WTC11 (cell line): ENCODE results near the gene MRPL10. TPM values are rescaled to one million over a fixed set of nuclear protein-coding genes. Genes with fewer than 3 reads are reported as not detected.

ENCODE experiments used
- ATAC-seq: fragments of 200-7000 bp; cut with Tn5 transposase; 2 replicates; pipeline ENCODE4 v1.10.0; 2021; ENCODE audit warnings: mild to moderate bottlenecking, moderate library complexity
- CTCF ChIA-PET: fragments of 300-600 bp; sonication (Branson Sonifier 250); formaldehyde crosslinking; loops from one replicate; lab custom pipeline; 2021; ENCODE audit warnings: antibody characterized with exemption; lab: Charles Lee
- POLR2A ChIA-PET: fragments of 350-600 bp; sonication (Branson Sonifier 250); formaldehyde crosslinking; loops from one replicate; lab custom pipeline; 2021; ENCODE audit warnings: antibody characterized with exemption; lab: Charles Lee
- DNase-seq: peaks from one replicate; pipeline ENCODE4 v3.0.0; 2021; ENCODE audit warnings: low spot score
- H3K27ac Mint-ChIP-seq: 2 replicates; pipeline ENCODE4 v1.8.0; 2021; ENCODE audit warnings: mixed read lengths
- H3K27me3 Mint-ChIP-seq: 2 replicates; pipeline ENCODE4 v1.8.0; 2021; ENCODE audit warnings: low read depth, mild to moderate bottlenecking, moderate library complexity, mixed read lengths
- H3K36me3 Mint-ChIP-seq: 2 replicates; pipeline ENCODE4 v1.8.0; 2021; ENCODE audit warnings: mixed read lengths
- H3K4me1 Mint-ChIP-seq: 2 replicates; pipeline ENCODE4 v1.8.0; 2022; ENCODE audit warnings: mixed read lengths
- H3K4me3 Mint-ChIP-seq: 2 replicates; pipeline ENCODE4 v1.8.0; 2021; ENCODE audit warnings: mild to moderate bottlenecking, moderate library complexity, mixed read lengths
- H3K9me3 Mint-ChIP-seq: 2 replicates; pipeline ENCODE4 v1.8.0; 2021; ENCODE audit warnings: mixed read lengths
- ARID4B ChIP-seq: sonication (generic); formaldehyde crosslinking; IDR thresholded peaks from 2 replicates; pipeline ENCODE4 v1.8.0; 2023; ENCODE audit warnings: missing genetic modification reagents, mild to moderate bottlenecking, borderline replicate concordance
- ATF6 ChIP-seq: sonication (generic); formaldehyde crosslinking; IDR thresholded peaks from 2 replicates; pipeline ENCODE4 v1.8.1; 2023; ENCODE audit warnings: mild to moderate bottlenecking, missing genetic modification reagents
- CBFB ChIP-seq: sonication (generic); formaldehyde crosslinking; IDR thresholded peaks from 2 replicates; pipeline ENCODE4 v1.8.1; 2022; ENCODE audit warnings: mild to moderate bottlenecking, low read depth, missing genetic modification reagents
- ERG ChIP-seq: fragments of 250-450 bp; sonication (Bioruptor Pico); IDR thresholded peaks from 2 replicates; pipeline ENCODE4 v1.8.0; 2021; ENCODE audit warnings: mild to moderate bottlenecking
- ESRRA ChIP-seq: sonication (generic); formaldehyde crosslinking; IDR thresholded peaks from 2 replicates; pipeline ENCODE4 v1.8.1; 2022; ENCODE audit warnings: mild to moderate bottlenecking, missing genetic modification reagents, borderline replicate concordance
- MYBL2 ChIP-seq: sonication (generic); formaldehyde crosslinking; IDR thresholded peaks from 2 replicates; pipeline ENCODE4 v1.8.1; 2023; ENCODE audit warnings: mild to moderate bottlenecking, moderate library complexity, missing genetic modification reagents
- NFYB ChIP-seq: sonication (generic); formaldehyde crosslinking; conservative IDR thresholded peaks from 2 replicates; pipeline ENCODE4 v1.8.0; 2022; ENCODE audit warnings: low read depth, missing genetic modification reagents
- NR3C1 ChIP-seq: sonication (generic); formaldehyde crosslinking; conservative IDR thresholded peaks from 2 replicates; pipeline ENCODE4 v1.8.1; 2023; ENCODE audit warnings: low read depth, mild to moderate bottlenecking, missing genetic modification reagents
- PRRX2 ChIP-seq: fragments of 250-450 bp; sonication (Bioruptor Pico); IDR thresholded peaks from 2 replicates; pipeline ENCODE4 v1.8.0; 2021; ENCODE audit warnings: mild to moderate bottlenecking
- TEAD4 ChIP-seq: sonication (generic); formaldehyde crosslinking; IDR thresholded peaks from 2 replicates; pipeline ENCODE4 v1.8.0; 2022; ENCODE audit warnings: mild to moderate bottlenecking, missing genetic modification reagents
- ZBTB43 ChIP-seq: sonication (generic); formaldehyde crosslinking; IDR thresholded peaks from 2 replicates; pipeline ENCODE4 v1.8.1; 2023; ENCODE audit warnings: mild to moderate bottlenecking, missing genetic modification reagents
- ZNF317 ChIP-seq: sonication (generic); formaldehyde crosslinking; IDR thresholded peaks from 2 replicates; pipeline ENCODE4 v1.8.1; 2023; ENCODE audit warnings: low read depth, mild to moderate bottlenecking, moderate library complexity, missing genetic modification reagents, borderline replicate concordance
- ZNF425 ChIP-seq: fragments of 250-450 bp; sonication (Bioruptor Pico); conservative IDR thresholded peaks from 2 replicates; pipeline ENCODE4 v1.9.0; 2021; ENCODE audit warnings: mild to moderate bottlenecking
- total RNA-seq: library from RNA; stranded (reverse); gene quantifications from 3 replicates; pipeline ENCODE4 v1.2.3, GENCODE V29; 2021

MRPL10 gene
- total RNA-seq, 1 experiment from 2014 or later: 80.1 TPM

- TF ChIP-seq PRRX2 (CRISPR knock-in tag): no peak
These were observed 30.1 kb downstream of the MRPL10 start (continued) for GRCh38 chr17:47801176-47801765.

GRCh38 chr17:47800686-47801085 is 30.7 kb downstream of the MRPL10 start:
- no peak overlapping the region for H3K27ac Mint-ChIP-seq
- POLR2A ChIA-PET: no interaction called here
- CTCF ChIA-PET: interaction anchor here (1.7 kb wide), 2 partner anchors 21 to 24 kb away, joined by 3 to 6 read pairs; partner anchors contain the start of gene OSBPL7
- ATAC-seq (no peak), DNase-seq (peak; percentile 10)
- H3K27me3 Mint-ChIP-seq: peaks cover 2% of the 10 kb centered on the region; the same call in 1 of the 2 replicates
- H3K9me3 Mint-ChIP-seq: no peaks in the 10 kb centered on the region
- H3K4me1 Mint-ChIP-seq: no peaks in the 10 kb centered on the region
- TF ChIP-seq ERG (no peak), ESRRA (CRISPR knock-in tag) (no peak), TEAD4 (no peak), ATF6 (CRISPR knock-in tag) (no peak), NR3C1 (CRISPR knock-in tag) (no peak), ZBTB43 (CRISPR knock-in tag) (no peak), MYBL2 (CRISPR knock-in tag) (no peak), CBFB (CRISPR knock-in tag) (no peak), NFYB (CRISPR knock-in tag) (no peak), ZNF425 (CRISPR knock-in tag) (no peak), ARID4B (CRISPR knock-in tag) (no peak), ZNF317 (CRISPR knock-in tag) (no peak)
- no peaks in the 10 kb centered on the region for H3K36me3 Mint-ChIP-seq
- H3K4me3 Mint-ChIP-seq: no peak overlapping the region
